GM19238 (cell line): ENCODE results near the gene TNRC6A.
"Not testable (repeated sequence)": the region's sequence is repeated elsewhere in the genome, so short reads cannot be mapped to it uniquely, and the experiment has no call there.

Experiments used
- DNase-seq: peaks from one replicate; pipeline ENCODE4 v3.0.0; 2011; ENCODE audit warnings: low spot score; ENCODE audit not compliant: insufficient read length

Gene TNRC6A

DNA sequence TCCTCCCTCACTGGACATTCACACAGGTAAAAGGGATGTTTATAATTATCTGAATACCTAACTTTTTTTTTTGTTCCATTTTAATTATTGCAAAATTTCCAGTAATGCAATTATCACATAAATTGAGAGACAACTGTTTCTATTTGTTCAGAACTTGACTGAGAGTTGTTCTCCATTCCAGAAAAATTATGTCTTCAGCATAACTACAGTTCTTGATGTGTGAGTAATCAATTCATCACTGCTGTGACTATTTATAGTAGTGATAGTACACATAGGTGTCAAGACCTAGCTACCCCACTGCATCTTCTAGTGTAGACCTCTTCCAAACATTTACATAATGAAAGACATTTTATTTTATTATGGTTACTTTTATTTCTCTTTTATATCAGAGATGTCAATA, 5.8 kb upstream of the TNRC6A start:
- no peak for DNase-seq

DNA sequence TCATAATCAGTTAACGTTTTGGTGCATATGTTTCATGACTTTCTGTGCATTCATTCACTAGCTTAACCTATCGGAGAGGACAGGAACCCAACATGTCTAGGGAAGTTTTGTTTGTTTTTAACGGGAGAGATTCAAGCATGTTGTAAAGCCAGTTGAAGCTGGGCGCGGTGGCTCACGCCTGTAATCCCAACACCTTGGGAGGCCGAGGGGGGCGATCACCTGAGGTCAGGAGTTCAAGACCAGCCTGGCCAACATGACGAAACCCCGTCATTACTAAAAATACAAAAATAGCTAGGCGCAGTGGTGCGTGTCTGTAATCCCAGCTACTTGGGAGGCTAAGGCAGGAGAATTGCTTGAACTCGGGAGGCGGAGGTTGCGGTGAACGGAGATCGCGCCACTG, 1.4 kb upstream of the TNRC6A start:
- DNase-seq, result no peak

DNA sequence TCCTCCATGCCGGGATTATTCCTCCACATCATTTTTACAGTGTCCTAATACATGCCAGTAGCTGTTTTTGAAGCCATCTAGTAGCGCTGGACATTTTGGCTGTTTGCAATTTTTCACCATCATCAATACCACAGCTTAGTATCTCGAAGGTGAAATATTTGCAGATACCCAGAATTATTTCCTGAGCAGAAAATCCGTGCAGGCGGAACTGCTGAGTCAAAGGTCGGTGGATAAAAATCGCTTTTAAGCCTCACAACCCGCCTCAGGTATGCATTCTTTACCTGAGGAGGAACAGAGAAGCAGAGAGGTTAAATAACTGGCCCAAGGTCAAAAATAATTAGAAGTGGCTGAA, 584 bp upstream of the TNRC6A start:
- no peak for DNase-seq

DNA sequence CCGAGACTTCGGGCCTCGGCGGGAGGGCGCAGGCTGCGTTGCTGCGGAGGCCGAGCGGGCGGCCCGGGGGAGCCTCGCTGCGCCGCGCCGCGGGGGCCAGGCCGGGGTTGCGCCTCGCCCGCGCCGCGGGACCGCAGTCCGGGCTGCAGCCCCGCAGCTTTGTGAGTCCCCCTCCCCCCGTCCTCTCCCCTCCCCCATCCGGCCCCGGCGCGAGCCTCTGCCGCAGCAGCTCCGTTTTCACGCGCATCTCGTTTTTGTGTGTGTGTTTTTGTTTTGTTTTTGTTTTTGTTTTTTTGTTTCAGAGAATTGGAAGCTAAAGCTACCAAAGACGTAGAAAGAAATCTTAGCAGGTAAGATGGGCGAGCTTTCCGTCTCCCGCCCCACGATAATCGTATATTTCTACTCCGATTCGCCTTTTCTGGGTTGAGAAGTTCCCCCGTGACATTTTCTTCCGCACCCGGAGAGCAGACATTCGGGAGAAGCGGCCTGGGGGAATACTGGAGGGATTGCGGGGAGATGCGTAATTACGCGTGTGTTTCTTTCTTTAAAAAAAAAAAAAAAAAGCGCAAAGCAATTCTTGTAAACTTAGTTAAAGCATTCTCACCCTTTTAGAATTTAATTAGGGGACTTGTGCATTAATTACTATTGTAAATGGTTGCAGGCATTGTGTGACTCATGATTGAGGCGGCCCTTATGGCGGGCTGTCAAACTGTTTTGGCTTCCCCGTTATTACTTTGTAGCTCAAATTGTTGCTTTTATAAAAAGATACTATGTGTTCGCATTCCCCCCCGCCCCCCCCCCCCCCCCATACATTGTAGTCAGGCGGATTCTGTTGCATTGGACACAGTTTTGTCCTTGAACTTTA, 732 bp downstream of the TNRC6A start:
- peak; percentile 27 for DNase-seq

DNA sequence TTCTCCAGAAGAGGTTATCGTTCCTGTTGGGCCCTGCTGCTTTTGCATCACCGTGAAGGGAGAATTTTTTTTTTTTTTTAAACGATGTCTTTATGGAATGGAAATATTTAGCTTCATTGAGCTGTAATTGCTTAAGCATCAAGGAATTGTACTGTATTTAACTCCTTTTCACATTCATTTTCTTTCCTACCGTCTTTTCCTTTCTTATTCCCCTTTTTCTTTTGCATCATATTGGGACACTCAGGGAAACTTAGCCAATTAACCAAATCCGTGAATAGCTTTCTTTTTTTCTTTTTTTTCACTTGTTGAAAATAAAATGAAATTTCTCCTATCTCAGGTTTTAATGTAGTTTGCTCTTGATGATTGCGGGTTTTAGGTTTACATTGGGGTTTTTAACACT, 1.5 kb downstream of the TNRC6A start:
- no peak for DNase-seq

DNA sequence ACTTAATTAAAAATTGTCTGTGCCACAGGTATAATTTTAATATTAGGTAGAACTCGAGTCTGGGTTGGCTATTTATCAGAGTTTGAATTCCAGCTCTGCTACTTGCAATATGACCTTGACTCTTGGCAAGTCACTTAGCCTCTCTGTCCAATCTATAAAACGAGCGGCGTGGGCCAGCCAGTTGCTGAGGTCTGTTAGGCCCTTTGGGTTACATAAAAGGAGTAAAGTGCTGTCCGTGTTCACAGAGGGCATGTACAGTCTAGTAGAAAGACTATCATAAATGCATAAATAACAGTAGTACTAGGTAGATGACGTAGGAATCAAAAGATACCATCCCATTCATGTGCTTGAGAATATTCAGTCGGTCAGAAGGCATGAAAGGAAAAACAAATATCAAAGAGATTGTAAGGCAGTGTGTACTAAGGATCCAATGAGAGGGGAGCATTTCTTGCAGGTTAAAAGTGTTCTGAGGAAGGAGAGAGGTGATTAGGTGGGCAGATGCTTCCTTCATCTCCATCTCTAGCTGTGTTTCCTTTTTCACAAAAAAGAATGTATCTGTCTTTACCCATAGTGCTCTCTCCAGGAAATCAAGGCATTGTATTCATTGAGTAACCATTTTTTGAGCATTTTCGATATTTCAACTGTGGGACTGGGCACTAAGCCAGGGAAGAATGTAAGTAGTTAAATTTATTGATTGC, 2.4 kb downstream of the TNRC6A start:
- DNase-seq, result no peak

DNA sequence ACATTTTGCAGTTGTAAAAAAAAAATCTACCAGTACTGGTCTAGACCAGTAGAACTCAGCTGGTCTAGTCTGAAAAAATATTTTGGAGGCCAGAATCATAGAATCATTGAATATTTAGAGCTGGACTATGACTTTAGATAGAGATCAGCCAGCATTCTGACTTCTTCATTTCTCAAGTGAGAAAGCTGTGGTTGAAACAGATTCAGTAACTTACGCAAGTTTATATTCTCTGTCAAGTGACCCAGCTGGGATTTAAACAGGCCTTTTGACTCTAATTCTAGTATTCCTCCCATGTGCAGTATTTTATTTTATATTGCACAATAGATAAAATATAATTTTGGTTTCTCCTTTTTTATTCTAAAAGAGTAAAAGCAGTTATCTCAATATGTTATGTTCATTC, 4.9 kb downstream of the TNRC6A start:
- no peak for DNase-seq

DNA sequence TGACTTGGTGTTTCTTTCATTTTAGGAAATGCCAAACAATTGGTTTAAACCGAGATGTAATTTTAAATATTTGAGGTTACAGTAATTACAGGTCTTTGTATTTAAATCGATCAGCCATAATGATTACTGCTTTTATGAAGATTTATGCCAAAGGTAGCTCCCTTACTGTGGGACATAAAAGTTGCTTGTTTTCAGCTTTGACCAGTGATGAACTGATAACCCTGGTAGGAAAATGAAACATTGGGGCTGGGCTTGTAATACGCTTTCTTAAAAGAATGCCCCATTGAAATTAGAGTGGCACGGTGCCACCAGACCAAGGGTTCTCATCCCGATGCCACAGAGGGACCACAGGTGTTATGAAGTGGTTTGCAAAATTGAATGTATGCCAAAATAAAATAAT, 7.3 kb downstream of the TNRC6A start:
- no peak for DNase-seq

DNA sequence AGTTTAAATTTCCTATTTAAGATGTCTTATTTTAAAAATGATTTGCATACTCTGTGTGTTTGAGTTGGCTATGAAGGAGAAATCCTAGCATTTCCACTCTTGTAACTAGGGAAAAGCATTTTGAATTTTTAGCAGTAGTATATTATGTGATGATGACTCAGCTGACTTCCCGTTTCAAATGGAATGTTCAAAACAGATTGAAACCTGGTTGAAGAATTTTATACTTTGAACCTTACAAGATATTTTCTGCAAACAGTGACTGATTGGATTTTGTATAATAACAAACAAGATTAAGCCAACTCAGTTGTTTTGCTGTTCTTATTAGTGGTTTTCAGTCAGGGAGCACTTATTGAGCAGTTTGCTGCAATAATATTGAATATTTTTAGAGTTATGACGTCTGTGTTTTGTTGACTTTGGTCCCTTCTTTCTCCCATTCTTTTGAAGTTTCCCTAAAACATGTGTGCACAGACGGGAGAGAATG, 8.0 kb downstream of the TNRC6A start:
- DNase-seq, result no peak

DNA sequence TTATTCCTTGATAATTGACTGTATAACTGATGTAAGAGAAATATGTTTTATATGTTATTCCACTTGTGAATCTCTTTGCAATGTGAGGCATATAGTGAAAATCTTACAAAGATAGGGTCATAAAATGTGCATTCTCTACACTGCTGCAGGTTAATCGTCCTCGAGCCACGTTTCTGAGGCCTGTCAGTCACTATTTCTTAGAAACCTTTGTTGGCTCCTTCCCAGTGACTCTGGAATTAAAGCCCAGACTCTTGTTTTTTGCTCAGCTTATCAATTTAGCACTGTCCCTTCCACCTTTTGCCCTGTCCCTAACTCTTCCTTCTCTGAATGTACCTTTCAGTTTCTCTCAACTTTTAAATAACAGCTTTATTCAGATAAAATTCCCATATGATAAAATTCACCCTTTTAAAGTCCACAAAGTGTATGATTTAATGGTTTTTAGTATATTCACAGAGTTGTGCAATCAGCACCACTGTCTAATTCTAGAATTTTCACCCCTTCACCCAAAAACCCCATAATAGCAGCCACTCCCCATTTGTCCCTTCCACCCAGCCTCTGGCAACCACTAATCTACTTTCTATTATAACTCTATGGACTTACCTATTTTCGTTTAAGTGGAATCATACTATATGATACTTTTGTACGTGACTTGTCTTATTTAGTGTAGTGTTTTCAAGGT, 8.6 kb downstream of the TNRC6A start:
- no peak for DNase-seq

DNA sequence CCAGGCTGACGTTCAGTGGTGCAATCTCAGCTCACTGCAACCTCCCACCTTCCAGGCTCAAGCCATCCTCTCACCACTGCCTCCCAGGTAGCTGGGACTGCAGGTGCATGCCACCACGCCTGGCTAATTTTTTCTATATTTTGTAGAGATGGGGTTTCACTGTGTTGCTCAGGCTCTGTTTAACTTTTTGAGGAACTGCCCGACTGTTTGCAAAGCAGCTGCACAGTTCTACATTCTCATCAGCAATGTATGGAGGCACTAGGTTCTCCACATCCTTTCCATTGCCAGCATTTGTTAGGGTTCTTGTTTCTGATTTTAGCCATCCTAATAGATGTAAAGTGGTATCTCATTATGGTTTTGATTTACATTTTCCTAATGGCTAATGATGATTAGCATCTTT, 9.4 kb downstream of the TNRC6A start:
- no peak for DNase-seq

DNA sequence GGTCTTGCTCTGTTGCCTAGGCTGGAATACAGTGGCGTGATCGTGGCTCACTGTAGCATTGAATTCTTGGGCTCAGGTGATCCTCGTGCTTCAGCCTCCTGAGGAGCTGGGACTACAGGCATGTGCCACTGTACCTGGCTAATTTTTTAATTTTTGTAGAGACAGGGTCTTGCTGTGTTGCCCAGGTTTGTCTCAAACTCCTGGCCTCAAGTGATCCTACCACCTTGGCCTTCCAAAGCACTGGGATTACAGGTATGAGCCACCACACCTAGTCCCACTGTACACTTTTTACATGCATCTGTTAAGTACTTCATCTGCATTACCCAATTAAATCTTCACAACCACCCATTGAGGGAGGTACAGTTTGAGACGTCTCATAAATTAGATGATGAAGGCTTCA, 12.4 kb downstream of the TNRC6A start:
- no peak for DNase-seq

DNA sequence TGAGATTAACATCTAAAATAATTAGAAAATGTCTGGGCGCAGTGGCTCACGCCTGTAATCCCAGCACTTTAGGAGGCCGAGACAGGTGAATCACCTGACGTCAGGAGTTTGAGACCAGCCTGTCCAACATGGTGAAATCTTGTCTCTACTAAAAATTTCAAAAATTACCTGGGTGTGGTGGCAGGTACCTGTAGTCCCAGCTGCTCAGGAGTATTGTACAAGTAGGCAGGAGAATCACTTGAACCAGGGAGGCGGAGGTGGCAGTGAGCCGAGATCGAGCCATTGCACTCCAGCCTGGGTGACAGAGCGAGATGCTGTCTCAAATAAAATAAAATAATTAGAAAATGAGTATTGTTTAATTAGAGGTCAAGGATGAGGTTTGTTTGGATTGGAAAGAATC, 13.2 kb downstream of the TNRC6A start:
- DNase-seq, result not testable (repeated sequence)

DNA sequence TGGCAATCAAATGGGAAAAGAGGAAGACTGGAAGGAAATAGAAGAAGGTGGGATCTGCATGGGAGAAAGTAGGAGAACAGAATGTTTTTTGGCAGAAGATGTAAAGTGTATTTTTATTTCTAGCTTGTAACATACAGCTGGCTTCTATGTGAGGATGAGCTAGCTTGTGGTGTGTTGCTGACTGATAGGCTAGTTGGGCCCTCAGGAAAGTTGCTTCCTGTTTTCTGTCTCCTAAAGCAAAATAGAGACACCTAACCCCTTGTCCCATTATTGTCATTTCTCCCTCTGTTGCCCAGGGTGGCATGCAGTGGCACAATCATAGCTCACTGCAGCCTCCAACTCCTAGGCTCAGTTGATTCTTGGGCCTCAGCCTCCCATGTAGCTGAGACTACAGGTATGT, 15.9 kb downstream of the TNRC6A start:
- DNase-seq, result no peak

DNA sequence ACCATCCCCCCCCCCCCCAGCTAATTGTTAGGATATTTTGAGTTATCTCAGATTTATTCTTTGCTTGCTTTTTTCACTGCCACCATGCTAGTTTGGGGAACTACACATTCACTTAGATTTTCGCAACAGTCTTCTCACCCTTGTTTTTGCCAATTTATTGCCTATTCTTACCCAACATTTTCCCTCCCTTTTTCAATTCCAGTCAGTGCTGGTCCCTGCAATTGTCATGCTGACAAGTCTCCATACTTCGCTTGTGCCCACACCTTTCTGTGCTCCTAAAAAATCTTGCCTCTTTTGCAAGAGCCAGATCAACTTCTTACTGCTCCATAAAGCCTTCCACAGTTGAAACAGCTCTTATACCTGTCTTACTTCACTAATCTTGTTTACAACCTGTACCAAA, 16.3 kb downstream of the TNRC6A start:
- DNase-seq, result no peak

DNA sequence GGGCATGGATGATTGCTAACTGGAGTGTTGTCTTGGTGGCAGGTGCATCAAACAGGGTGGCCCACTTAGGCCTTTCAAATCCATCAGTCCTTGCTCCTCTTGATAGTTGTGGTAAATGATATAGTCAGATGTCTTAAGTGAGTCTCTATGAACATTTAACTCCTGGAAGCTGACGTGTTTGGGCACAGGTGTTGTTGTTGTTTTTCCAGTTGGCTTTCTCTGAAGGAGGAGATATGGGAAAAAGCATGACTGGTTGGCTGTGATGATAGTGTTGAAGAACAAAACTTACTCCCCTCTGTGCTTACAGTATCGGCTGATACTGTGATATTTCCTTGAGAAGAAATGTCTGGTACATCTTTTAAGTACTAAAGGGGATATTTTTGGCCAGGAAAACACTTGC, 18.0 kb downstream of the TNRC6A start:
- DNase-seq, result no peak

DNA sequence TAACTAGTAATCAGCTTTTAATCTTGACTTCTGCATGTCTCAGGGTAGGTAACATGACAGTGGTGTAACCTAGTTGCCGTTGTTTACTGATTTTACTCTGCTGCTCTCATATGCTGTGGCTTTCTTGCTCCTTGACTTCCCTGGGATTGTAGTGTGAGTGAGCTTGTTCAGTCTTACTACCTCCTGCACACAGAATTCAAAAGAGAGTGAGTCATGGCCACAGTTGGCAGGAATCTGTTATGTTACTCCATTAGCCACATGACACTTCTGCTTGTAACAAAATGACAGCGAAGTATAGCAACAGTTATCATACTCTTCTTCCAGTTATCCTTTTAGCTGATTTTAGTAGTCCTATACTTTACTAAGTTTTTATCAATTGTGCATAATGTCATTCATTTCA, 18.8 kb downstream of the TNRC6A start:
- DNase-seq, result no peak

DNA sequence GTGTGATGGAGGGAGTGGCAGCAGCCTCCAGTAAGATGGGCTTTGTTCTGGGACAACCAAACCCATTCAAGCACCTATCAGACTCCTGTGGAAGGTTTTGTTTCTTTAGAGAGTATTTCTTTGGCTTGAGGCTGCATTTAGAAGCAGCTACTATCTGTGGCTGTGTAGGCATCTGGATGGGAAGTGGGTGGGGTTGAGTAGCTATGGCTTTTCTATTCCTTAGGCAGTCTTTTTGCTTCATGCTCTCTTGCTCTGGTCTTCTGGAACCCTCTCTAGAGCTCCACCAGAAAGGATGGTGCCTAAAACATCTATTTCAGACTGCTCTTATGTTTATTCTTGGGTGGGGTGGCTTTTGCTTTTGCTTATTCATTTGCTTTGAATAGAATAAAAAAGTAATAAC, 19.9 kb downstream of the TNRC6A start:
- no peak for DNase-seq

DNA sequence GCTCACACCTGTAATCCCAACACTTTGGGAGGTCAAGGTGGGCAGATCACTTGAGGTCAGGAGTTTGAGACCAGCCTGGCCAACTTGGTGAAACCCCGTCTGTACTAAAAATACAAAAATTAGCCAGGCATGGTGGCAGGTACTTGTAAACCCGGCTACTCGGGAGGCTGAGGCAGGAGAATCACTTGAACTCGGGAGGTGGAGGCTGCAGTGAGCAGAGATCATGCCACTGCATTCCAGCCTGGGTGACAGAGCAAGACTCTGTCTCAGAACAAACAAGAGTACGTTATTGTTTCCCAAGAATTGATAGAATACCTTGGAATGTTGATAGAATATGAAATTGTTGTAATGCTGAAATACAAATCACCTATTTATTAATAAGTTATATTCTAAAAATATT, 20.4 kb downstream of the TNRC6A start:
- not testable (repeated sequence) for DNase-seq

DNA sequence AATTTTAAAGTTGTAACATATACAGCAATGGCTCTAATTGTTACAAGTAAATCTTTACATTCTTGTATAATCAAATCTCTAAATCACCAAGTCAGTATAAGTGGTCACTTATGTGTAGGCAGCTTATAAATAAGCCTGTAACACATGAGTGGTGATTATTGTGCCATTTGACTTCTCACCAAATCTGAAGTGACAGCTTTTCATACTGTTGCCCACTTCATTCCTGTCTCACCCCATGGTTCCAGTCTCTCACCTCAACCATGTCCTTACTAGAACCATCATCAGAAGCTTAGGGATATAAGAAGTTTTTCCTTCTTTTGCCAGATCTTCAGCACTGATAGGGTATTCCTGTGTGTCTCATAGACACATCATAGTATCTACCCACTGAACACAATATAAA, 23.5 kb downstream of the TNRC6A start:
- DNase-seq, result no peak

DNA sequence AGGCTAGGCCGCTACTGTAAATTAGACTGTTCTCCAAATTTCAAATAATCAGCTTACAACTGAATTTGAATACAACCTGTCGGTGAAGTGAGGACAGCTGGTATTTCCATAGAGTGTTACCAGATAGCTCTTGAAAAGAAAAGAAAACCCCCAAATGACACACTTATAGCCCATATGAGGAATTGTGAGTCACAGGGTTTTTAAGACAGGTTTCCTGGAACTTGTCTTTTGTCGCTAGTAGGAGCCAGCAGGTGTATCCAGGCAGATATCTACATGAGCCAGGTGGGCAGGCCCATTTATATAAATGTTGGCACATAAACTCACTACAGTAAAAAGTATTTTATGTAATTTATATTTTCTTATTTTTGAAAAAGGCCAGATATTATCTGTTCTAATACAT, 24.0 kb downstream of the TNRC6A start:
- DNase-seq, result no peak

DNA sequence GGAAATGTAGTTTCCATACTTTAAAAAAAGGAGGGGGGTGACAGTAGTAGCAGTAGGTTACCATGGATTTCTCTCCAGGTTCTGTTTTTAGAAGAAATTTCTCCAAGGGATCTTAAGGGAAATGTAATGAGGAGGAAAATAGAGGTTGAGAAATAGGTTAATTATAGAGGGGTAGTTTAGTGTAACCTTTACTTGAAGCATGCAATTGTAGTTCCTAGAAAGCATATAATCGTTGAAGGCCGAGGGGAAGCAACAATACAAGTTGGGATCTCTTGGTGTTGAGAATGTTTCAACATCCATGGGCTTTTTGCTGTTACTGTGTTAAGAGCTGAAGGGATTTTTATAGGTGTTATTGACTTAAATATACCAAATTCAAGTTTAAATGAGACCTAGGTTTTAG, 25.1 kb downstream of the TNRC6A start:
- no peak for DNase-seq
